Astrocyte (in vitro differentiated cells and primary cell): Measurements from ENCODE around the gene ADIPOR2. TPM values are rescaled to one million over a fixed set of nuclear protein-coding genes. Genes with fewer than 3 reads are reported as not detected.
"Not testable (repeated sequence)": the region's sequence is repeated elsewhere in the genome, so short reads cannot be mapped to it uniquely, and the experiment has no call there.

Experiments used
- DNase-seq: peaks from one replicate; pipeline ENCODE4 v3.0.0-alpha.2; 2010; ENCODE audit warnings: low read depth
- FAIRE-seq: peaks from 2 replicates; lab custom pipeline; 2011; peaks lifted over from hg19 to GRCh38; lab: Jason Lieb, UNC
- H2AFZ ChIP-seq: 2 replicates; pipeline ENCODE4 v1.6.0; 2012; ENCODE audit warnings: low read depth, low read length, inconsistent platforms
- H3K27ac ChIP-seq: 2 replicates; pipeline ENCODE4 v1.5.1; 2011; ENCODE audit warnings: low read depth, low read length, inconsistent platforms
- H3K27me3 ChIP-seq: 2 replicates; pipeline ENCODE4 v1.6.0; 2011; ENCODE audit warnings: low read length, inconsistent platforms; ENCODE audit not compliant: insufficient read depth
- H3K36me3 ChIP-seq: 2 replicates; pipeline ENCODE4 v1.5.1; 2011; ENCODE audit warnings: low read length, inconsistent platforms; ENCODE audit not compliant: insufficient read depth
- H3K4me1 ChIP-seq: 2 replicates; pipeline ENCODE4 v1.5.1; 2011; ENCODE audit warnings: low read length, inconsistent platforms; ENCODE audit not compliant: insufficient read depth
- H3K4me2 ChIP-seq: 2 replicates; pipeline ENCODE4 v1.6.0; 2012; ENCODE audit warnings: low read length, inconsistent platforms
- H3K4me3 ChIP-seq: 2 replicates; pipeline ENCODE4 v1.5.1; 2011; ENCODE audit warnings: low read depth, mild to moderate bottlenecking, low read length, inconsistent platforms; ENCODE audit not compliant: insufficient read depth
- H3K79me2 ChIP-seq: 2 replicates; pipeline ENCODE4 v1.6.0; 2012; ENCODE audit warnings: mild to moderate bottlenecking, low read length, inconsistent platforms; ENCODE audit not compliant: insufficient read depth
- H3K9ac ChIP-seq: 2 replicates; pipeline ENCODE4 v1.6.0; 2012; ENCODE audit warnings: mild to moderate bottlenecking, low read length, inconsistent platforms
- H3K9me3 ChIP-seq: 2 replicates; pipeline ENCODE4 v1.5.1; 2012; ENCODE audit warnings: low read depth, mild to moderate bottlenecking, low read length, inconsistent platforms; ENCODE audit not compliant: insufficient read depth
- H4K20me1 ChIP-seq: 2 replicates; pipeline ENCODE4 v1.6.0; 2012; ENCODE audit warnings: low read length, inconsistent platforms; ENCODE audit not compliant: insufficient read depth
- H3K27ac Mint-ChIP-seq: one replicate; pipeline ENCODE4 v1.8.0; 2021; ENCODE audit warnings: mild to moderate bottlenecking, mixed read lengths; ENCODE audit not compliant: unreplicated experiment
- H3K27me3 Mint-ChIP-seq: one replicate; pipeline ENCODE4 v1.8.0; 2021; ENCODE audit warnings: low read depth, mixed read lengths; ENCODE audit not compliant: unreplicated experiment
- H3K36me3 Mint-ChIP-seq: one replicate; pipeline ENCODE4 v1.8.0; 2021; ENCODE audit warnings: low read depth, mixed read lengths; ENCODE audit not compliant: unreplicated experiment
- H3K4me1 Mint-ChIP-seq: one replicate; pipeline ENCODE4 v1.8.0; 2021; ENCODE audit warnings: low read depth, mixed read lengths; ENCODE audit not compliant: unreplicated experiment
- H3K4me3 Mint-ChIP-seq: one replicate; pipeline ENCODE4 v1.8.0; 2021; ENCODE audit warnings: mild to moderate bottlenecking, moderate library complexity, mixed read lengths; ENCODE audit not compliant: unreplicated experiment
- H3K9me3 Mint-ChIP-seq: one replicate; pipeline ENCODE4 v1.8.0; 2021; ENCODE audit warnings: mild to moderate bottlenecking, mixed read lengths; ENCODE audit not compliant: unreplicated experiment
- EZH2 ChIP-seq: IDR thresholded peaks from 2 replicates; pipeline ENCODE4 v1.6.1; 2012; ENCODE audit warnings: mild to moderate bottlenecking, low read length, inconsistent platforms; ENCODE audit not compliant: insufficient read depth
- total RNA-seq: library from RNA; stranded (reverse); gene quantifications from 2 replicates; pipeline ENCODE4 v1.2.1, GENCODE V29; 2021
- TF ChIP-seq, protein P1 (sequence below): IDR thresholded peaks from 2 replicates; pipeline ENCODE4 v1.5.1; 2011; ENCODE audit warnings: low read depth, mild to moderate bottlenecking, inconsistent platforms, low read length, moderate library complexity; ENCODE audit not compliant: insufficient read depth

Gene ADIPOR2
- total RNA-seq, 1 donor from 2014 or later = 56.6 TPM

DNA sequence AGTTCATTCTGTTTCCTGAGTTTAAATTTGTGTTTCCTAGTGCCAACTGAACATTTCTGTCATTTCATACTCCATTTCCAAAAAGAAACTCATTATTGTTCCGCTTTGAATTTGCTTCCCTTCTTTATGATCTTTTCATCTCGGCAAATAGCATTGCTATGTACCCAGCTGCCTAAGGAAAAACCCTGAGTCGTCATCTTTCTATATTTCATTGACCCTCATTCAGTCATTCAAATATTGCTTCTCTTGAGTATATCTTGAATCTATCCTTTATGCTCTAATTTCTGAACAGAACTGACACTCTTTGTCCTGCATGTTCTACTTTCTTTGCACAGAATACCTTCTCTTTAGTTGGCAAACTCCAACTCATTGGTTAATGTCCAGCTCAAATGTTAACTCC lies 35.9 kb downstream of the ADIPOR2 start:
- H3K27me3 Mint-ChIP-seq = no peaks in the 10 kb centered on the region
- Histone ChIP-seq H3K27ac (no peak overlapping the region), H3K4me1 (no peaks in the 10 kb centered on the region), H2AFZ (no peak overlapping the region), H3K9me3 (no peaks in the 10 kb centered on the region), H3K36me3 (peaks cover 2% of the 10 kb centered on the region), H3K79me2 (peaks cover 38% of the 10 kb centered on the region), H3K4me2 (no peak overlapping the region), H3K4me3 (no peak overlapping the region), H4K20me1 (peaks cover 66% of the 10 kb centered on the region), H3K27me3 (no peaks in the 10 kb centered on the region), H3K9ac (no peak overlapping the region)
- FAIRE-seq (no peak), DNase-seq (no peak)
- no peaks in the 10 kb centered on the region for H3K4me1 Mint-ChIP-seq
- H3K4me3 Mint-ChIP-seq = no peak overlapping the region
- TF ChIP-seq, protein P1, sequence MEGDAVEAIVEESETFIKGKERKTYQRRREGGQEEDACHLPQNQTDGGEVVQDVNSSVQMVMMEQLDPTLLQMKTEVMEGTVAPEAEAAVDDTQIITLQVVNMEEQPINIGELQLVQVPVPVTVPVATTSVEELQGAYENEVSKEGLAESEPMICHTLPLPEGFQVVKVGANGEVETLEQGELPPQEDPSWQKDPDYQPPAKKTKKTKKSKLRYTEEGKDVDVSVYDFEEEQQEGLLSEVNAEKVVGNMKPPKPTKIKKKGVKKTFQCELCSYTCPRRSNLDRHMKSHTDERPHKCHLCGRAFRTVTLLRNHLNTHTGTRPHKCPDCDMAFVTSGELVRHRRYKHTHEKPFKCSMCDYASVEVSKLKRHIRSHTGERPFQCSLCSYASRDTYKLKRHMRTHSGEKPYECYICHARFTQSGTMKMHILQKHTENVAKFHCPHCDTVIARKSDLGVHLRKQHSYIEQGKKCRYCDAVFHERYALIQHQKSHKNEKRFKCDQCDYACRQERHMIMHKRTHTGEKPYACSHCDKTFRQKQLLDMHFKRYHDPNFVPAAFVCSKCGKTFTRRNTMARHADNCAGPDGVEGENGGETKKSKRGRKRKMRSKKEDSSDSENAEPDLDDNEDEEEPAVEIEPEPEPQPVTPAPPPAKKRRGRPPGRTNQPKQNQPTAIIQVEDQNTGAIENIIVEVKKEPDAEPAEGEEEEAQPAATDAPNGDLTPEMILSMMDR = no peak
- no peak for TF ChIP-seq EZH2
- no peak overlapping the region for H3K27ac Mint-ChIP-seq
- H3K9me3 Mint-ChIP-seq = peaks cover 3% of the 10 kb centered on the region
- peaks cover 6% of the 10 kb centered on the region for H3K36me3 Mint-ChIP-seq

DNA sequence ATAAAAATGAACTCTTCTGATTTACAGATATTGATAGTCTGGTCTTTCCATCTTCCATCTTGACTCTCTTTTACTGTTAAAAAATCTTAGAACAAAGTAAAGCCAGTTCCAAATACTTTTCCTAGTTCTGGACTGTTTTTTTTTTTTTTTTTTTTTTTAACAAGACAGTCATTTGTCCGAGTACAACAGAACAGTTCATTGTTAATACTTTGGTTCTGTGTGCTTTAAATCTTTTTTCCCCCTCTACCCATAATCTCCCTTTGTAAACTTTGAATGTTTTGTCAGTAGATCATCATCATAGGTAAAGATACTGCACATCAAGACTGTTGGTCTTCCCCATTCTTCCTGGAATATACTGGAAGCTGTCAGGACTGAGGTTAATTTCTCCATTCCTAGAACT lies 38.0 kb downstream of the ADIPOR2 start:
- H3K4me3 Mint-ChIP-seq = no peak overlapping the region
- TF ChIP-seq EZH2 = no peak
- TF ChIP-seq, protein P1 = no peak
- Histone ChIP-seq H3K27ac (no peak overlapping the region), H3K9ac (no peak overlapping the region), H3K4me2 (no peak overlapping the region), H3K9me3 (no peaks in the 10 kb centered on the region), H3K4me1 (no peaks in the 10 kb centered on the region), H4K20me1 (peaks cover 59% of the 10 kb centered on the region), H3K36me3 (peaks cover 2% of the 10 kb centered on the region), H3K4me3 (no peak overlapping the region), H3K27me3 (no peaks in the 10 kb centered on the region), H2AFZ (no peak overlapping the region), H3K79me2 (peaks cover 38% of the 10 kb centered on the region)
- DNase-seq (no peak), FAIRE-seq (no peak)
- no peaks in the 10 kb centered on the region for H3K4me1 Mint-ChIP-seq
- H3K36me3 Mint-ChIP-seq = peaks cover 6% of the 10 kb centered on the region
- no peaks in the 10 kb centered on the region for H3K27me3 Mint-ChIP-seq
- H3K9me3 Mint-ChIP-seq = peaks cover 3% of the 10 kb centered on the region
- no peak overlapping the region for H3K27ac Mint-ChIP-seq

DNA sequence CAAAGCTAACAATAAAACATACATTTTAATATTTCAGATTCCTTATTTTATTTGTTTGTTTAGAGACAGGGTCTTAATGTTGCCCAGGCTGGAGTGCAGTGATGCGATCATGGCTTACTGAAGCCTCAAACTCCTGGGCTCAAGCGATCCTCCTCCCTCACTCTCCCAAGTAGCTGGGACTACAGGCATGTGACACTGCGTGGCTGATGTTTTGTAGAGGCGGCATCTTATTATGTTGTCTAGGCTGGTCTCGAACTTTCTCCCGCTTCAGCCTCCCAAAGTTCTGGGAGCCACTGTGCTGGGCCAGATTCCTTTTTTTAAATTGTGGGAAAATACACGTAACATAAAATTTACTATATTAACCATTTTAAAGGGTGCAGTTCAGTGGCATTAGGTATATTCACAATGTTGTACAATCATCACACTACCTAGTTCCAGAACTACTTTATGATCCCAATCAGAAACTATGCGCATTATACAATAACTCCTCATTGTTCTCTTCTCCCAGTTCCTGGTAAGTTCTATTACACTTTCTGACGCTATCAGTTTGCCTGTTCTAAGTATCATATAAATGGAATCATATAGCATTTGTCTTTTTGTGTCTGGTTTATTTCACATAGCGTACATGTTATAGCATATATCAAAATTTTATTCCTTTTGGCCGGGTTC lies 40.3 kb downstream of the ADIPOR2 start:
- peaks cover 3% of the 10 kb centered on the region for H3K36me3 Mint-ChIP-seq
- peak overlapping the region; percentile 34 for H3K27ac Mint-ChIP-seq

DNA sequence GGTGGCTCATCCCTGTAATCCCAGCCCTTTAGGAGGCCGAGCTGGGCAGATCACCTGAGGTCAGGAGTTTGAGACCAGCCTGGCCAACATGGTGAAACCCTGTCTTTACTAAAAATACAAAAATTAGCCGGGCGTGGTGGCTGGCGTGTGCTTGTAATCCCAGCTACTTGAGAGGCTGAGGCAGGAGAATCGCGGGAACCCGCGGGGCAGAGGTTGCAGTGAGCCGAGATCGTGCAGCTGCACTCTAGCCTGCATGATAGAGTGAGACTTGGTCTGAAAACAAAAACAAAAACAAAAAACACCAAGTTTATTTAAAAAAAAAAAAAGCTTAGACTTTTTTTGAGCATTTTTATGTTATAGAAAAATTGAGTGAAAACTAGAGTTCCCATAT lies 40.8 kb downstream of the ADIPOR2 start:
- not testable (repeated sequence) for H3K4me1 Mint-ChIP-seq, H3K4me1 ChIP-seq, H3K4me3 Mint-ChIP-seq, DNase-seq, H3K27ac ChIP-seq, FAIRE-seq, H2AFZ ChIP-seq, H3K9me3 ChIP-seq, H3K27me3 ChIP-seq, H3K36me3 ChIP-seq, H3K4me2 ChIP-seq, H3K36me3 Mint-ChIP-seq, H3K9me3 Mint-ChIP-seq, H3K27me3 Mint-ChIP-seq, H3K27ac Mint-ChIP-seq, H3K4me3 ChIP-seq, H3K9ac ChIP-seq
- Histone ChIP-seq H4K20me1 (peaks cover 38% of the 10 kb centered on the region), H3K79me2 (peaks cover 31% of the 10 kb centered on the region)

More for the DNA sequence above, 40.3 kb downstream of the ADIPOR2 start:
- H2AFZ ChIP-seq = no peak overlapping the region
- no peak overlapping the region for H3K27ac ChIP-seq
- Mint-ChIP-seq H3K4me3 (no peak overlapping the region), H3K9me3 (no peaks in the 10 kb centered on the region), H3K27me3 (no peaks in the 10 kb centered on the region), H3K4me1 (no peaks in the 10 kb centered on the region)
- H3K4me2 ChIP-seq = no peak overlapping the region
- H4K20me1 ChIP-seq = peaks cover 43% of the 10 kb centered on the region
- no peaks in the 10 kb centered on the region for H3K27me3 ChIP-seq
- DNase-seq = no peak
- H3K9ac ChIP-seq = no peak overlapping the region
- no peak for TF ChIP-seq EZH2
- TF ChIP-seq, protein P1 = no peak
- H3K9me3 ChIP-seq = no peaks in the 10 kb centered on the region
- no peak for FAIRE-seq
- peaks cover 31% of the 10 kb centered on the region for H3K79me2 ChIP-seq
- peaks cover 2% of the 10 kb centered on the region for H3K36me3 ChIP-seq
- H3K4me1 ChIP-seq = no peaks in the 10 kb centered on the region
- no peak overlapping the region for H3K4me3 ChIP-seq
